SU-DHL-6 (cell line): ENCODE results near the gene GLDN.

Experiments used
- H2AFZ ChIP-seq: fragments of 200-600 bp; sonication (generic); 2 replicates; pipeline ENCODE4 v1.6.1; 2014; ENCODE audit warnings: low read depth, mild to moderate bottlenecking, moderate library complexity, mixed read lengths, antibody characterized with exemption, low read length; ENCODE audit not compliant: severe bottlenecking
- H3F3A ChIP-seq: fragments of 200-600 bp; shearing (Covaris generic); 2 replicates; pipeline ENCODE4 v1.6.0; 2016; ENCODE audit warnings: antibody characterized with exemption, mild to moderate bottlenecking; ENCODE audit not compliant: insufficient read depth
- H3K27ac ChIP-seq: fragments of 200-600 bp; sonication (generic); 2 replicates; pipeline ENCODE4 v1.5.1; 2016; ENCODE audit warnings: low read depth, mild to moderate bottlenecking, low read length, moderate library complexity, mixed read lengths
- H3K27me3 ChIP-seq: fragments of 200-600 bp; sonication (generic), shearing (Covaris generic); 2 replicates; pipeline ENCODE4 v1.6.0; 2014; ENCODE audit warnings: mild to moderate bottlenecking, low read length
- H3K36me3 ChIP-seq: fragments of 200-600 bp; sonication (generic); 2 replicates; pipeline ENCODE4 v1.6.1; 2014; ENCODE audit warnings: mild to moderate bottlenecking, low read length, mixed read lengths
- H3K4me2 ChIP-seq: fragments of 300-600, 200-600 bp; shearing (Covaris generic), sonication (generic); 2 replicates; pipeline ENCODE4 v1.6.0; 2014; ENCODE audit warnings: low read length, low read depth, mild to moderate bottlenecking; ENCODE audit not compliant: poor library complexity, severe bottlenecking
- H3K4me3 ChIP-seq: fragments of 200-600 bp; sonication (generic); 2 replicates; pipeline ENCODE4 v1.5.1; 2014; ENCODE audit warnings: antibody characterized with exemption, low read length, mild to moderate bottlenecking, mixed read lengths; ENCODE audit not compliant: insufficient read depth, poor library complexity, severe bottlenecking
- H3K79me2 ChIP-seq: fragments of 200-600 bp; sonication (generic); 2 replicates; pipeline ENCODE4 v1.6.1; 2014; ENCODE audit warnings: mild to moderate bottlenecking, low read length, moderate library complexity; ENCODE audit not compliant: insufficient read depth
- H3K9ac ChIP-seq: fragments of 200-600 bp; sonication (generic); 2 replicates; pipeline ENCODE4 v1.7.0; 2014; ENCODE audit warnings: mild to moderate bottlenecking, low read length
- H3K9me2 ChIP-seq: fragments of 200-600 bp; sonication (generic); replicated peaks from 2 replicates; pipeline ENCODE4 v1.6.1; 2014; ENCODE audit warnings: low read length; ENCODE audit not compliant: insufficient read depth
- H3K9me3 ChIP-seq: fragments of 200-600 bp; sonication (generic); 2 replicates; pipeline ENCODE4 v1.6.1; 2014; ENCODE audit warnings: low read length, mixed read lengths; ENCODE audit not compliant: insufficient read depth
- H4K20me1 ChIP-seq: fragments of 200-600 bp; sonication (generic); 2 replicates; pipeline ENCODE4 v1.6.1; 2014; ENCODE audit warnings: low read depth, mild to moderate bottlenecking, antibody characterized with exemption, low read length, moderate library complexity, mixed read lengths
- EZH2phosphoT487 ChIP-seq: fragments of 200-600 bp; sonication (generic), shearing (Covaris generic); conservative IDR thresholded peaks from 2 replicates; pipeline ENCODE4 v1.6.1; 2018; ENCODE audit warnings: mild to moderate bottlenecking, antibody characterized with exemption, low read length, moderate library complexity, mixed read lengths
- TF ChIP-seq, protein P1 (sequence below): fragments of 200-600 bp; sonication (generic); IDR thresholded peaks from one replicate; pipeline ENCODE4 v1.5.1; 2017; ENCODE audit warnings: antibody characterized with exemption, mild to moderate bottlenecking, low read length, moderate library complexity; ENCODE audit not compliant: insufficient read depth, poor library complexity, severe bottlenecking

GLDN gene

DNA sequence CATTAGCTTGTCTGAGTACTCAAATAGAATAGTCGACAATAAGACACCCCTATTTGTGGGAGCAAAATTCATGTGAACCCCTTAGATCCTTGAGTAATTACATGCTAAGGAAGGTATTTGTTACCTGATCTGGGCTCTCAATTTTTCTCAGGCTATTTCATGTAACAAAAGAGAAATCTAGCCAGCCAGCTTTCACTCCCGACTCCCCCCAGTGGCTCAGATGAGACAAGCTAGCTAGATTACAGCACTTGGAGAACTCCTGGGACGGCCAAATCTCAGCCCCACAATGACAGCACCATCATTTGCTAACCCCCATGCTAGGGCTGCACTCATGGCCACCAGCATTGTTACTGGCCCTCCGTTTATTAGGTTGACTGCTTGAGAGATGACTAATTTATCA is 41.3 kb downstream of the GLDN start:
- no peaks in the 10 kb centered on the region for H4K20me1 ChIP-seq
- no peaks in the 10 kb centered on the region for H3K9me3 ChIP-seq
- no peaks in the 10 kb centered on the region for H3K27me3 ChIP-seq
- no peak overlapping the region for H3K9ac ChIP-seq
- no peaks in the 10 kb centered on the region for H3K79me2 ChIP-seq
- H2AFZ ChIP-seq, result no peak overlapping the region
- no peak overlapping the region for H3K4me3 ChIP-seq
- no peaks in the 10 kb centered on the region for H3K36me3 ChIP-seq
- H3K4me2 ChIP-seq, result no peak overlapping the region
- H3F3A ChIP-seq, result no peaks in the 10 kb centered on the region
- no peaks in the 10 kb centered on the region for H3K9me2 ChIP-seq
- no peak for TF ChIP-seq EZH2phosphoT487
- TF ChIP-seq, protein P1, sequence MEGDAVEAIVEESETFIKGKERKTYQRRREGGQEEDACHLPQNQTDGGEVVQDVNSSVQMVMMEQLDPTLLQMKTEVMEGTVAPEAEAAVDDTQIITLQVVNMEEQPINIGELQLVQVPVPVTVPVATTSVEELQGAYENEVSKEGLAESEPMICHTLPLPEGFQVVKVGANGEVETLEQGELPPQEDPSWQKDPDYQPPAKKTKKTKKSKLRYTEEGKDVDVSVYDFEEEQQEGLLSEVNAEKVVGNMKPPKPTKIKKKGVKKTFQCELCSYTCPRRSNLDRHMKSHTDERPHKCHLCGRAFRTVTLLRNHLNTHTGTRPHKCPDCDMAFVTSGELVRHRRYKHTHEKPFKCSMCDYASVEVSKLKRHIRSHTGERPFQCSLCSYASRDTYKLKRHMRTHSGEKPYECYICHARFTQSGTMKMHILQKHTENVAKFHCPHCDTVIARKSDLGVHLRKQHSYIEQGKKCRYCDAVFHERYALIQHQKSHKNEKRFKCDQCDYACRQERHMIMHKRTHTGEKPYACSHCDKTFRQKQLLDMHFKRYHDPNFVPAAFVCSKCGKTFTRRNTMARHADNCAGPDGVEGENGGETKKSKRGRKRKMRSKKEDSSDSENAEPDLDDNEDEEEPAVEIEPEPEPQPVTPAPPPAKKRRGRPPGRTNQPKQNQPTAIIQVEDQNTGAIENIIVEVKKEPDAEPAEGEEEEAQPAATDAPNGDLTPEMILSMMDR, result peak; percentile 24
- no peak overlapping the region for H3K27ac ChIP-seq

DNA sequence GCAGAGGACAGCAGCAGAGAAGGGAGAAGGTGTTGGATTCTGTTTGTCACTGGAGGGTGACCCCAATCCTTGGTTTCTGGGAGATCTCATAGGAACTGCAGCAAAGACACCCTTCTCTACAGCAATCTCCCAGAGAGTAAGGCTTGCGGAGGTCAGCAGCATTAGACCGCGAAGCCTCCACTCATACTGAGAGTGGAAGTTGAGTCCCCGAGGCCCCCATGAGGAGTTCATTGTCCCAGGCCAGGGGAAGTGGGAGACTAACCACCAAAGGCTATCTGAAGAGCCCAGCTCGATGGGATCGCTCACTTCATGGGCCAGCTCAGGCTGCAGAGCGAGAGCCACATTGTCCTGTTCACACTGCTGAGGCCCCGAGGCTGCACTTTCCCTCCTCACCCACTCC is 44.6 kb downstream of the GLDN start:
- H3K79me2 ChIP-seq, result no peaks in the 10 kb centered on the region
- no peak overlapping the region for H3K4me3 ChIP-seq
- no peaks in the 10 kb centered on the region for H4K20me1 ChIP-seq
- no peak overlapping the region for H3K9ac ChIP-seq
- no peak for TF ChIP-seq EZH2phosphoT487
- TF ChIP-seq, protein P1, result no peak
- H3K9me2 ChIP-seq, result no peaks in the 10 kb centered on the region
- no peaks in the 10 kb centered on the region for H3F3A ChIP-seq
- no peaks in the 10 kb centered on the region for H3K36me3 ChIP-seq
- no peak overlapping the region for H2AFZ ChIP-seq
- H3K9me3 ChIP-seq, result no peaks in the 10 kb centered on the region
- H3K27ac ChIP-seq, result no peak overlapping the region
- no peak overlapping the region for H3K4me2 ChIP-seq
- H3K27me3 ChIP-seq, result no peaks in the 10 kb centered on the region

- Histone ChIP-seq H3K9ac (no peak overlapping the region), H3F3A (no peaks in the 10 kb centered on the region), H3K27ac (no peak overlapping the region), H2AFZ (no peak overlapping the region), H3K9me3 (no peaks in the 10 kb centered on the region), H3K27me3 (no peaks in the 10 kb centered on the region), H3K36me3 (no peaks in the 10 kb centered on the region), H4K20me1 (no peaks in the 10 kb centered on the region), H3K4me3 (no peak overlapping the region), H3K79me2 (no peaks in the 10 kb centered on the region), H3K4me2 (no peak overlapping the region), H3K9me2 (no peaks in the 10 kb centered on the region)
- TF ChIP-seq, protein P1, result no peak
- no peak for TF ChIP-seq EZH2phosphoT487
These were observed 45.0 kb downstream of the GLDN start for GRCh38 chr15:51386486-51386885.
